Kidney epithelial cell (primary cell): ENCODE results near the gene TOMT. TPM values are rescaled to one million over a fixed set of nuclear protein-coding genes. Genes with fewer than 3 reads are reported as not detected.
A peak's percentile ranks its signal among the peaks of the same experiment; 100 is the strongest.

Experiments used
- DNase-seq: peaks from one replicate; pipeline ENCODE4 v3.0.0-alpha.2; 2010; ENCODE audit warnings: low read depth
- H3K27me3 ChIP-seq: 2 replicates; pipeline ENCODE4 v1.6.0; 2011; ENCODE audit warnings: low read length; ENCODE audit not compliant: control insufficient read depth, insufficient read depth
- H3K36me3 ChIP-seq: 2 replicates; pipeline ENCODE4 v1.5.1; 2011; ENCODE audit warnings: low read length; ENCODE audit not compliant: control insufficient read depth, insufficient read depth
- H3K4me3 ChIP-seq: 2 replicates; pipeline ENCODE4 v1.5.1; 2011; ENCODE audit warnings: low read depth, mild to moderate bottlenecking, control low read depth, low read length
- total RNA-seq: library from RNA; depleted of rRNA; stranded (reverse); fragments of >200 nt; gene quantifications from 2 replicates; pipeline ENCODE4 v1.2.3, GENCODE V29; 2015
- TF ChIP-seq, protein P1 (sequence below): IDR thresholded peaks from 2 replicates; pipeline ENCODE4 v1.5.1; 2011; ENCODE audit warnings: mild to moderate bottlenecking, moderate library complexity, low read length, control low read depth, inconsistent platforms; ENCODE audit not compliant: insufficient read depth, poor library complexity, severe bottlenecking

Gene TOMT
- total RNA-seq, 1 donor from 2014 or later, result not detected

DNA sequence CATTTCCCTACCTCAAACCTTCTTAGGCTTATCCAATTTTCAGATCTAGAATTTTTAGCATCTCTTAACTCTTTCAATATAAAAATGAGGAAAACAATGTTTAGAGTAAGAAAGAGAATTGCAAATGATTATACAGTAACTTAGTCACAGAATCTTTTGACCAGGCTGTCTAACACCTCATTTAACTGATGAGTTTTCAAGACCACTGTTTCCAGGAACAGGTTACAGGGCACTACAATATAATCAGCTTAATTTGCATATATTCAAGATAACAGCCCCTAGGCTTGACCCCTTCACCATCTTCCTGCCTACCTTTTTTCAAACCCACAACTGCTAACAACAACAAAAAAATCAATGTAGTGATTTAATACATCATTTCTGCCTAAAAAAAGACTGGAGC is 38.0 kb upstream of the TOMT start:
- DNase-seq, result no peak
- H3K27me3 ChIP-seq, result no peaks in the 10 kb centered on the region
- H3K4me3 ChIP-seq, result no peak overlapping the region
- TF ChIP-seq, protein P1, sequence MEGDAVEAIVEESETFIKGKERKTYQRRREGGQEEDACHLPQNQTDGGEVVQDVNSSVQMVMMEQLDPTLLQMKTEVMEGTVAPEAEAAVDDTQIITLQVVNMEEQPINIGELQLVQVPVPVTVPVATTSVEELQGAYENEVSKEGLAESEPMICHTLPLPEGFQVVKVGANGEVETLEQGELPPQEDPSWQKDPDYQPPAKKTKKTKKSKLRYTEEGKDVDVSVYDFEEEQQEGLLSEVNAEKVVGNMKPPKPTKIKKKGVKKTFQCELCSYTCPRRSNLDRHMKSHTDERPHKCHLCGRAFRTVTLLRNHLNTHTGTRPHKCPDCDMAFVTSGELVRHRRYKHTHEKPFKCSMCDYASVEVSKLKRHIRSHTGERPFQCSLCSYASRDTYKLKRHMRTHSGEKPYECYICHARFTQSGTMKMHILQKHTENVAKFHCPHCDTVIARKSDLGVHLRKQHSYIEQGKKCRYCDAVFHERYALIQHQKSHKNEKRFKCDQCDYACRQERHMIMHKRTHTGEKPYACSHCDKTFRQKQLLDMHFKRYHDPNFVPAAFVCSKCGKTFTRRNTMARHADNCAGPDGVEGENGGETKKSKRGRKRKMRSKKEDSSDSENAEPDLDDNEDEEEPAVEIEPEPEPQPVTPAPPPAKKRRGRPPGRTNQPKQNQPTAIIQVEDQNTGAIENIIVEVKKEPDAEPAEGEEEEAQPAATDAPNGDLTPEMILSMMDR, result no peak
- peaks cover 1% of the 10 kb centered on the region for H3K36me3 ChIP-seq

DNA sequence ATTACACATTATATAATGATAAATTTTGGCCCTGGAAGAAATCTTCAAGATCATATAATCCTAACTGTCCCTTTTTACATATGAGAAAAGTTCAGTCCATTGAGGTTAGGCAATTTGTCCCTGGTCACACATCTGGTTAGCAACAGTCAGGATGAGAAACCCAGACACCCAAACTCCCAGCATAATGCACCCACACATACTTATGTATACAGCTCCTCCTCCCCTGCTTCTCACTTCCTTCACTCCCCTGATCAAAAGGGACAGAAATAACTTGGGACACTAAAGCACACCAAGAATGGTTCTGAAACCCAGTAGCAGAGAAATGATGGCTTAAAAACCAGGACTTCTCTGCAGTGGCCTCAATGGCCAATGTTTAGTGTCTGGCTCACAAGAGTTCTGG is 36.5 kb upstream of the TOMT start:
- no peak overlapping the region for H3K4me3 ChIP-seq
- peaks cover 1% of the 10 kb centered on the region for H3K36me3 ChIP-seq
- DNase-seq, result no peak
- no peaks in the 10 kb centered on the region for H3K27me3 ChIP-seq
- TF ChIP-seq, protein P1, result no peak

GRCh38 chr11:72069787-72070251 is 35.9 kb upstream of the TOMT start:
- peak; percentile 86 for DNase-seq
- Histone ChIP-seq H3K36me3 (peaks cover 1% of the 10 kb centered on the region), H3K27me3 (no peaks in the 10 kb centered on the region), H3K4me3 (no peak overlapping the region)
- TF ChIP-seq, protein P1, result no peak

DNA sequence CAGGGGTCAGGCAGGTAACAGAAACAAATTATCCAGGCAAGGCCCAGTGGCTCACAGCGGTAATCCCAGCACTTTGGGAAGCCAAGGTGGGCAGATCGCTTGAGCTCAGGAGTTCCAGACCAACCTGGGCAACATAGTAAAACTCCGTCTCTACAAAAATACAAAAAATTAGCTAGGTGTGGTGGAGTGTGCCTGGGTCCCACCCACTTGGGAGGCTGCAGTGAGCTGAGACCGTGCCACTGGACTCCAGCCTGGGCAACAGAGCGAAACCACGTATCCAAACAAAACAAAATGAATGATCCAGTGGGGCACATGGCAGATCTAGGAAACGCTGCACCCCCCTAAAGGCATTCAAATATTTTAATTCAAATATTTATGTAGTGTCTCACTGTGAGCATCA is 35.2 kb upstream of the TOMT start:
- no peak for DNase-seq
- Histone ChIP-seq H3K36me3 (peaks cover 1% of the 10 kb centered on the region), H3K4me3 (no peak overlapping the region), H3K27me3 (no peaks in the 10 kb centered on the region)
- TF ChIP-seq, protein P1, result no peak

DNA sequence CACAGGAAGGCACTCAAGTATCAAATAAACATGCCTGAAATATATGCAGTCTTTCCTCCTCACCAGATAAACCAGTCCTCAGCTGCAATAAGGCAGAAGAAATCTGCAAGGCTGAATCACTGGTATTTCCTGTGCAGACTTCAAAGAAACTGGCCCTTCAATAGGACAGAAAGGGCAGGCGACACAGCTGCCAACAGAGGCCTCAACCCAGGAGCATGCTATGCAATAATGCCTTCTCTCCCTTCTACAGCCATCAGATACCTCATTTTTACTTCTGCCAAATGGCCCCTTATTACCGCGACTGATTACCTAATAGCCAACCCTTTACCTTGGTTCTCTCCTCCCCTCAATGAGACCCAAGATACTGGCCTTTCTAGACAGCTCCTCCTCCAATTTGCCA is 33.4 kb upstream of the TOMT start:
- Histone ChIP-seq H3K27me3 (no peaks in the 10 kb centered on the region), H3K4me3 (no peak overlapping the region), H3K36me3 (peaks cover 1% of the 10 kb centered on the region)
- DNase-seq, result peak; percentile 42
- TF ChIP-seq, protein P1, result no peak

DNA sequence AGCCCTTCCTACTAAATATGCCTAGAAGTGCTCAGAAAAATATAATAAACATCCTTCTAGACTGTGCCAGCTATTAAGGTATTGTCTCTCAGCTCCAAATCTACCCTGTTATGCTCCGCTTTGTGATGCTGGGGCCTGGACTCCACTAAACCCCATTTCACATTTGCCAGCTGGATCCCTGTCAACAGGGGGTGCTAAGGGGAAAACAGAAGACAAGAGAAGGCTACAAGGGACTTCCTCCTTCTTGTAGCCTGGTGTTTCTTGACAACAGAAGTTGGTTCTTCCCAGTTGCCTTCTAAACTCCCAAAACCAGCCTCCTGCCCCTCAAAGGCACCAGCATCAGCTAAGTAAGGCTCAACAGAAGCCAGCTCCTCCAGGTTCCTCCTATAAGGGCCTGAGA is 30.6 kb upstream of the TOMT start:
- no peaks in the 10 kb centered on the region for H3K36me3 ChIP-seq
- TF ChIP-seq, protein P1, result peak; percentile 12
- DNase-seq, result no peak
- no peaks in the 10 kb centered on the region for H3K27me3 ChIP-seq
- H3K4me3 ChIP-seq, result no peak overlapping the region
